DND-41 (cell line): Measurements from ENCODE around the gene TNS1.

ENCODE experiments used
- ATAC-seq: fragments of 200-7000 bp; cut with Tn5 transposase; 3 replicates; pipeline ENCODE4 v1.9.1; 2021; ENCODE audit warnings: low read depth; ENCODE audit not compliant: insufficient read depth
- DNase-seq: peaks from one replicate; pipeline ENCODE4 v3.0.0-alpha.2; 2020
- H2AFZ ChIP-seq: 2 replicates; pipeline ENCODE4 v1.6.0; 2012; ENCODE audit warnings: low read depth, low read length
- H3K27ac ChIP-seq: 2 replicates; pipeline ENCODE4 v1.5.1; 2012; ENCODE audit warnings: low read length, inconsistent platforms
- H3K27me3 ChIP-seq: fragments of 200-600 bp; sonication (generic); 2 replicates; pipeline ENCODE4 v1.6.0; 2012; ENCODE audit warnings: low read length, mild to moderate bottlenecking, inconsistent platforms; ENCODE audit not compliant: insufficient read depth, poor library complexity
- H3K36me3 ChIP-seq: 2 replicates; pipeline ENCODE4 v1.5.1; 2012; ENCODE audit warnings: low read length, inconsistent platforms; ENCODE audit not compliant: insufficient read depth
- H3K4me1 ChIP-seq: 2 replicates; pipeline ENCODE4 v1.5.1; 2012; ENCODE audit warnings: mild to moderate bottlenecking, low read length; ENCODE audit not compliant: insufficient read depth
- H3K4me2 ChIP-seq: 2 replicates; pipeline ENCODE4 v1.6.0; 2012; ENCODE audit warnings: mild to moderate bottlenecking, moderate library complexity, low read length, inconsistent platforms; ENCODE audit not compliant: insufficient read depth
- H3K4me3 ChIP-seq, 2 experiments: fragments of 200-600 bp in 1 of 2; shearing (Covaris generic) in 1 of 2; 2 replicates each; pipeline ENCODE4 v1.5.1; 2012 to 2016; ENCODE audit warnings: inconsistent platforms in 2 of 2, low read length in 2 of 2, mild to moderate bottlenecking in 2 of 2, low read depth in 1 of 2, moderate library complexity in 1 of 2
- H3K79me2 ChIP-seq: 2 replicates; pipeline ENCODE4 v1.6.0; 2012; ENCODE audit warnings: low read length, inconsistent platforms; ENCODE audit not compliant: insufficient read depth
- H3K9ac ChIP-seq: 2 replicates; pipeline ENCODE4 v1.6.0; 2012; ENCODE audit warnings: low read depth, mild to moderate bottlenecking, inconsistent platforms, low read length, moderate library complexity
- H3K9me3 ChIP-seq: 2 replicates; pipeline ENCODE4 v1.5.1; 2012; ENCODE audit warnings: low read length, moderate library complexity, mild to moderate bottlenecking, inconsistent platforms; ENCODE audit not compliant: insufficient read depth, severe bottlenecking
- H4K20me1 ChIP-seq: 2 replicates; pipeline ENCODE4 v1.6.0; 2012; ENCODE audit warnings: low read length; ENCODE audit not compliant: insufficient read depth
- CTCF ChIP-seq: IDR thresholded peaks from 2 replicates; pipeline ENCODE4 v1.5.1; 2012; ENCODE audit warnings: borderline replicate concordance, low read length, moderate library complexity, mild to moderate bottlenecking; ENCODE audit not compliant: poor library complexity, severe bottlenecking; ENCODE audit errors: extremely low read depth
- EZH2 ChIP-seq: IDR thresholded peaks from 3 replicates; pipeline ENCODE4 v1.6.1; 2012; ENCODE audit warnings: borderline replicate concordance, low read depth, mild to moderate bottlenecking, moderate library complexity, low read length, inconsistent platforms; ENCODE audit not compliant: severe bottlenecking

TNS1 gene

GRCh38 chr2:218028562-218029348 lies 26.0 kb upstream of the TNS1 start:
- no peaks in the 10 kb centered on the region for H3K36me3 ChIP-seq
- H3K9ac ChIP-seq, result no peak overlapping the region
- H3K27ac ChIP-seq, result no peak overlapping the region
- H3K9me3 ChIP-seq, result no peaks in the 10 kb centered on the region
- no peak overlapping the region for H3K4me2 ChIP-seq
- DNase-seq (no peak), ATAC-seq (no peak)
- no peaks in the 10 kb centered on the region for H3K79me2 ChIP-seq
- H3K27me3 ChIP-seq, result peaks cover 5% of the 10 kb centered on the region
- no peaks in the 10 kb centered on the region for H3K4me1 ChIP-seq
- H2AFZ ChIP-seq, result no peak overlapping the region
- 0 out of 2 replicates have a peak, but pooled peaks cover 5% of the 10 kb centered on the region for H4K20me1 ChIP-seq
- no peak for TF ChIP-seq EZH2
- no peak for TF ChIP-seq CTCF
- H3K4me3 ChIP-seq, result no peak overlapping the region

GRCh38 chr2:218028189-218028495 lies 25.3 kb upstream of the TNS1 start:
- no peak for TF ChIP-seq EZH2
- TF ChIP-seq CTCF, result no peak
- H3K4me2 ChIP-seq, result no peak overlapping the region
- DNase-seq, result no peak
- no peak overlapping the region for H2AFZ ChIP-seq
- no peak overlapping the region for H3K27ac ChIP-seq
- no peak overlapping the region for H3K4me3 ChIP-seq
- H3K36me3 ChIP-seq, result no peaks in the 10 kb centered on the region
- H3K9ac ChIP-seq, result no peak overlapping the region
- H3K9me3 ChIP-seq, result no peaks in the 10 kb centered on the region
- H3K27me3 ChIP-seq, result peaks cover 5% of the 10 kb centered on the region
- H3K4me1 ChIP-seq, result no peaks in the 10 kb centered on the region
- 0 out of 2 replicates have a peak, but pooled peaks cover 3% of the 10 kb centered on the region for H4K20me1 ChIP-seq
- no peaks in the 10 kb centered on the region for H3K79me2 ChIP-seq
- no peak for ATAC-seq

- no peak overlapping the region for H3K4me3 ChIP-seq
- ATAC-seq (no peak), DNase-seq (no peak)
- no peak for TF ChIP-seq EZH2
- no peak for TF ChIP-seq CTCF
- H3K27me3 ChIP-seq, result peaks cover 5% of the 10 kb centered on the region
- no peaks in the 10 kb centered on the region for H3K9me3 ChIP-seq
- H3K4me2 ChIP-seq, result no peak overlapping the region
- H3K36me3 ChIP-seq, result no peaks in the 10 kb centered on the region
- H2AFZ ChIP-seq, result no peak overlapping the region
- H3K9ac ChIP-seq, result no peak overlapping the region
- no peaks in the 10 kb centered on the region for H3K79me2 ChIP-seq
- no peak overlapping the region for H3K27ac ChIP-seq
- H3K4me1 ChIP-seq, result no peaks in the 10 kb centered on the region
- H4K20me1 ChIP-seq, result 0 out of 2 replicates have a peak, but pooled peaks cover 3% of the 10 kb centered on the region
Observed at GRCh38 chr2:218027426-218028188, 24.8 kb upstream of the TNS1 start.
